OCI-LY7 (cell line): ENCODE data around the gene SV2C. TPM values are rescaled to one million over a fixed set of nuclear protein-coding genes. Genes with fewer than 3 reads are reported as not detected.

Source experiments
- BruUV-seq: library from RNA; stranded (reverse); fragments of 400-500 nt; replicated peaks from 2 replicates; lab custom pipeline; 2021; lab: Mats Ljungman, UMichigan
- CTCF ChIA-PET: fragments of 300-600 bp; sonication (Branson Sonifier 250); formaldehyde crosslinking; loops from one replicate; lab custom pipeline; 2022; ENCODE audit warnings: antibody characterized with exemption; ENCODE audit not compliant: unreplicated experiment; lab: Charles Lee
- POLR2A ChIA-PET: fragments of 300-600 bp; sonication (Branson Sonifier 250); formaldehyde crosslinking; loops from one replicate; lab custom pipeline; 2022; ENCODE audit warnings: antibody characterized with exemption; lab: Charles Lee
- DNase-seq: peaks from one replicate; pipeline ENCODE4 v3.0.0-alpha.2; 2015; ENCODE audit warnings: low spot score
- H2AFZ ChIP-seq: fragments of 200-600 bp; sonication (generic), shearing (Covaris generic); 2 replicates; pipeline ENCODE4 v1.6.1; 2014; ENCODE audit warnings: mild to moderate bottlenecking, antibody characterized with exemption, low read length, moderate library complexity
- H3K27ac ChIP-seq: fragments of 200-600 bp; sonication (generic); 2 replicates; pipeline ENCODE4 v1.5.1; 2014; ENCODE audit warnings: mixed run types, low read depth, mild to moderate bottlenecking, moderate library complexity, low read length, inconsistent platforms; ENCODE audit not compliant: poor library complexity, severe bottlenecking
- H3K36me3 ChIP-seq: fragments of 200-600 bp; sonication (generic); 2 replicates; pipeline ENCODE4 v1.6.1; 2014; ENCODE audit warnings: mild to moderate bottlenecking, antibody characterized with exemption, low read length, moderate library complexity, mixed read lengths; ENCODE audit not compliant: insufficient read depth
- H3K4me1 ChIP-seq: fragments of 200-600 bp; sonication (generic); 2 replicates; pipeline ENCODE4 v1.5.1; 2014; ENCODE audit warnings: mild to moderate bottlenecking, low read length; ENCODE audit not compliant: insufficient read depth, poor library complexity, severe bottlenecking
- H3K4me2 ChIP-seq: fragments of 200-600 bp; sonication (generic); 2 replicates; pipeline ENCODE4 v1.6.1; 2014; ENCODE audit warnings: mild to moderate bottlenecking, low read length
- H3K4me3 ChIP-seq: fragments of 200-600 bp; sonication (generic); 2 replicates; pipeline ENCODE4 v1.5.1; 2014; ENCODE audit warnings: mild to moderate bottlenecking, low read depth, low read length; ENCODE audit not compliant: poor library complexity, severe bottlenecking
- H3K79me2 ChIP-seq: fragments of 200-600 bp; sonication (generic); 2 replicates; pipeline ENCODE4 v1.6.1; 2016; ENCODE audit warnings: low read depth, mild to moderate bottlenecking, low read length, moderate library complexity, mixed read lengths; ENCODE audit not compliant: insufficient read depth
- H3K9me2 ChIP-seq: fragments of 200-600 bp; sonication (generic); 2 replicates; pipeline ENCODE4 v1.6.1; 2016; ENCODE audit warnings: mild to moderate bottlenecking, low read length, mixed read lengths; ENCODE audit not compliant: insufficient read depth
- H3K9me3 ChIP-seq: fragments of 200-600 bp; sonication (generic); 2 replicates; pipeline ENCODE4 v1.6.1; 2014; ENCODE audit warnings: mild to moderate bottlenecking, mixed run types, low read length, mixed read lengths
- H4K20me1 ChIP-seq: fragments of 200-600 bp; sonication (generic); 2 replicates; pipeline ENCODE4 v1.6.1; 2014; ENCODE audit warnings: mild to moderate bottlenecking, antibody characterized with exemption, low read length, moderate library complexity, mixed read lengths; ENCODE audit not compliant: insufficient read depth
- CTCF ChIP-seq: fragments of 200-600 bp; sonication (generic); conservative IDR thresholded peaks from 2 replicates; pipeline ENCODE4 v1.5.1; 2014; ENCODE audit warnings: mild to moderate bottlenecking, antibody characterized with exemption, low read length, moderate library complexity, mixed read lengths
- EZH2phosphoT487 ChIP-seq: fragments of 200-600 bp; sonication (generic); IDR thresholded peaks from 2 replicates; pipeline ENCODE4 v1.6.1; 2018; ENCODE audit warnings: low read depth, borderline replicate concordance, mild to moderate bottlenecking, mixed run types, antibody characterized with exemption, low read length, moderate library complexity, mixed read lengths
- intact Hi-C: fragments of 100-400 bp; cut with micrococcal nuclease; formaldehyde crosslinking; loops from one replicate; pipeline ENCODE4 v1.10.0; 2022; ENCODE audit not compliant: unreplicated experiment
- total RNA-seq, 2 experiments: library from RNA; depleted of rRNA in 1 of 2; stranded (reverse); fragments of >200 nt in 1 of 2; shearing (Covaris generic) in 1 of 2; gene quantifications; 2 replicates each; pipeline ENCODE4 v1.2.3, GENCODE V29; 2014 to 2022

SV2C gene
- total RNA-seq, 2 experiments from 2014 or later: not detected

GRCh38 chr5:76264681-76265080, 181.5 kb downstream of the SV2C start:
- ChIA-PET CTCF (no interaction called here), POLR2A (no interaction called here)
- H3K36me3 ChIP-seq: no peaks in the 10 kb centered on the region
- H4K20me1 ChIP-seq: no peaks in the 10 kb centered on the region
- H3K4me2 ChIP-seq: no peak overlapping the region
- H3K9me2 ChIP-seq: no peaks in the 10 kb centered on the region
- TF ChIP-seq CTCF (no peak), EZH2phosphoT487 (no peak)
- H3K4me1 ChIP-seq: no peaks in the 10 kb centered on the region
- H3K27ac ChIP-seq: no peak overlapping the region
- no peak overlapping the region for H3K4me3 ChIP-seq
- no peak overlapping the region for H2AFZ ChIP-seq
- no TSS peak for BruUV-seq
- no peaks in the 10 kb centered on the region for H3K9me3 ChIP-seq
- intact Hi-C loops: no loop called here
- no peak for DNase-seq
- H3K79me2 ChIP-seq: no peaks in the 10 kb centered on the region

GRCh38 chr5:76269259-76269931, 186.2 kb downstream of the SV2C start:
- BruUV-seq: no TSS peak
- Histone ChIP-seq H3K9me3 (no peaks in the 10 kb centered on the region), H3K9me2 (no peaks in the 10 kb centered on the region), H3K4me1 (no peaks in the 10 kb centered on the region), H2AFZ (no peak overlapping the region), H3K27ac (no peak overlapping the region), H3K36me3 (no peaks in the 10 kb centered on the region), H3K4me2 (no peak overlapping the region), H3K79me2 (no peaks in the 10 kb centered on the region), H4K20me1 (no peaks in the 10 kb centered on the region), H3K4me3 (no peak overlapping the region)
- POLR2A ChIA-PET: no interaction called here
- CTCF ChIA-PET: no interaction called here
- TF ChIP-seq EZH2phosphoT487 (no peak), CTCF (no peak)
- intact Hi-C loops: no loop called here
- DNase-seq: no peak

- H3K4me1 ChIP-seq: no peaks in the 10 kb centered on the region
- DNase-seq: no peak
- no peaks in the 10 kb centered on the region for H3K9me3 ChIP-seq
- no peaks in the 10 kb centered on the region for H3K79me2 ChIP-seq
- no TSS peak for BruUV-seq
- H3K27ac ChIP-seq: no peak overlapping the region
- POLR2A ChIA-PET: no interaction called here
- intact Hi-C loops: no loop called here
- no peaks in the 10 kb centered on the region for H4K20me1 ChIP-seq
- no peaks in the 10 kb centered on the region for H3K9me2 ChIP-seq
- CTCF ChIA-PET: no interaction called here
- TF ChIP-seq EZH2phosphoT487 (no peak), CTCF (no peak)
- H3K4me3 ChIP-seq: no peak overlapping the region
- no peak overlapping the region for H3K4me2 ChIP-seq
- H3K36me3 ChIP-seq: no peaks in the 10 kb centered on the region
- no peak overlapping the region for H2AFZ ChIP-seq
These were observed 186.9 kb downstream of the SV2C start for GRCh38 chr5:76269932-76270610.
